A549 (cell line): ENCODE data around the gene SPTB. TPM values are rescaled to one million over a fixed set of nuclear protein-coding genes. Genes with fewer than 3 reads are reported as not detected.
A peak's percentile ranks its signal among the peaks of the same experiment; 100 is the strongest.

Source experiments
- ATAC-seq, 2 experiments: fragments of 200-7000 bp in 1 of 2; fragments of >200 bp in 1 of 2; cut with Nextera tagmentation in 1 of 2; cut with Tn5 transposase in 1 of 2; 3 replicates each; pipeline versions ENCODE4 v1.8.0 to v1.9.1; 2018 to 2020; ENCODE audit warnings: mild to moderate bottlenecking in 1 of 2, moderate library complexity in 1 of 2
- CTCF ChIA-PET: fragments of 300-600 bp; sonication (Branson Sonifier 250); formaldehyde crosslinking; extraction: SDS; loops from one replicate; lab custom pipeline; 2021; ENCODE audit warnings: antibody characterized with exemption, inconsistent platforms; lab: Yijun Ruan, JAX
- POLR2A ChIA-PET: fragments of 350-600 bp; formaldehyde crosslinking; extraction: SDS; loops from one replicate; lab custom pipeline; 2021; ENCODE audit warnings: antibody characterized with exemption, inconsistent platforms; lab: Yijun Ruan, JAX
- DNase-seq, 2 experiments: peaks; one replicate each; pipeline versions ENCODE4 v3.0.0 to v3.0.0-alpha.2; 2011 to 2016; ENCODE audit warnings: low read depth in 1 of 2, low spot score in 1 of 2
- FAIRE-seq: peaks from 2 replicates; lab custom pipeline; 2011; peaks lifted over from hg19 to GRCh38; lab: Jason Lieb, UNC
- H3K27ac ChIP-seq, 2 experiments: fragments of >200 bp; sonication (Bioruptor Twin); formaldehyde crosslinking; 3 replicates each; pipeline ENCODE4 v1.5.1; 2016 to 2017
- H3K4me1 ChIP-seq: fragments of >200 bp; sonication (Bioruptor Twin); formaldehyde crosslinking; 3 replicates; pipeline ENCODE4 v1.6.1; 2016
- H3K4me2 ChIP-seq: fragments of >200 bp; sonication (Bioruptor Twin); formaldehyde crosslinking; 3 replicates; pipeline ENCODE4 v1.6.1; 2016
- H3K4me3 ChIP-seq: fragments of >200 bp; sonication (Bioruptor Twin); formaldehyde crosslinking; 3 replicates; pipeline ENCODE4 v1.5.1; 2016
- H3K9me3 ChIP-seq: fragments of >200 bp; sonication (Bioruptor Twin); formaldehyde crosslinking; 3 replicates; pipeline ENCODE4 v1.6.1; 2016
- CHD2 ChIP-seq: fragments of 150-350 bp; IDR thresholded peaks from 2 replicates; pipeline ENCODE4 v1.6.1; 2014; ENCODE audit warnings: low read length; ENCODE audit not compliant: partially characterized antibody
- CTCF ChIP-seq: fragments of >200 bp; sonication (Bioruptor Twin); formaldehyde crosslinking; IDR thresholded peaks from 3 replicates; pipeline ENCODE4 v1.5.1; 2016
- EHF ChIP-seq: fragments of 250-450 bp; sonication (Bioruptor Pico); IDR thresholded peaks from 2 replicates; pipeline ENCODE4 v1.5.0; 2020; ENCODE audit warnings: mild to moderate bottlenecking
- ESRRA ChIP-seq: fragments of 150-350 bp; IDR thresholded peaks from 2 replicates; pipeline ENCODE4 v1.6.1; 2014; ENCODE audit warnings: mild to moderate bottlenecking, low read length, borderline replicate concordance
- GATA3 ChIP-seq: IDR thresholded peaks from 2 replicates; pipeline ENCODE4 v1.6.1; 2012; ENCODE audit warnings: borderline replicate concordance
- HDAC2 ChIP-seq: fragments of 200-600 bp; sonication (generic); IDR thresholded peaks from 2 replicates; pipeline ENCODE4 v1.6.1; 2016
- HMGXB4 ChIP-seq: fragments of 250-450 bp; sonication (Bioruptor Pico); IDR thresholded peaks from 2 replicates; pipeline ENCODE4 v1.5.0; 2021; ENCODE audit warnings: mild to moderate bottlenecking, moderate library complexity, borderline replicate concordance
- HOXB13 ChIP-seq: fragments of 250-450 bp; sonication (Bioruptor Pico); IDR thresholded peaks from 2 replicates; pipeline ENCODE4 v1.5.0; 2020; ENCODE audit warnings: low read depth, mild to moderate bottlenecking, moderate library complexity
- JUNB ChIP-seq: fragments of >200 bp; sonication (Bioruptor Twin); formaldehyde crosslinking; IDR thresholded peaks from 2 replicates; pipeline ENCODE4 v1.6.1; 2016
- KDM1A ChIP-seq: fragments of 200-600 bp; sonication (generic); IDR thresholded peaks from 2 replicates; pipeline ENCODE4 v1.6.1; 2016; ENCODE audit warnings: low read depth, mild to moderate bottlenecking
- MAFK ChIP-seq: fragments of 450-650 bp; IDR thresholded peaks from 2 replicates; pipeline ENCODE4 v1.6.1; 2014; ENCODE audit not compliant: partially characterized antibody
- NPAS2 ChIP-seq: fragments of 250-450 bp; sonication (Bioruptor Pico); IDR thresholded peaks from 2 replicates; pipeline ENCODE4 v1.8.0; 2022; ENCODE audit warnings: mild to moderate bottlenecking, moderate library complexity, borderline replicate concordance
- PHF8 ChIP-seq: fragments of 200-600 bp; sonication (generic); IDR thresholded peaks from 2 replicates; pipeline ENCODE4 v1.6.1; 2016; ENCODE audit warnings: low read depth, mild to moderate bottlenecking, antibody characterized with exemption, moderate library complexity, borderline replicate concordance
- POLR2A ChIP-seq: IDR thresholded peaks from 2 replicates; pipeline ENCODE4 v1.6.1; 2012; ENCODE audit warnings: mild to moderate bottlenecking, low read length
- RAD21 ChIP-seq, 2 experiments: fragments of >200 bp in 1 of 2; sonication (Bioruptor Twin) in 1 of 2; formaldehyde crosslinking in 1 of 2; IDR thresholded peaks in 1 of 2; conservative IDR thresholded peaks in 1 of 2; 2 replicates in 1 of 2; 3 replicates in 1 of 2; pipeline ENCODE4 v1.6.1; 2012 to 2018; ENCODE audit warnings: inconsistent platforms in 1 of 2
- RARB ChIP-seq: fragments of 250-450 bp; sonication (Bioruptor Pico); IDR thresholded peaks from 2 replicates; pipeline ENCODE4 v1.8.0; 2021; ENCODE audit warnings: mild to moderate bottlenecking, moderate library complexity
- RNF2 ChIP-seq: fragments of 200-600 bp; sonication (generic); IDR thresholded peaks from 2 replicates; pipeline ENCODE4 v1.6.1; 2016; ENCODE audit warnings: low read depth, mild to moderate bottlenecking, antibody characterized with exemption, moderate library complexity, borderline replicate concordance
- TP53 ChIP-seq: fragments of 250-450 bp; sonication (Bioruptor Pico); IDR thresholded peaks from 2 replicates; pipeline ENCODE4 v1.5.0; 2021; ENCODE audit warnings: mild to moderate bottlenecking, moderate library complexity
- USF2 ChIP-seq: fragments of 450-650 bp; IDR thresholded peaks from 2 replicates; pipeline ENCODE4 v1.6.1; 2014; ENCODE audit warnings: antibody characterized with exemption
- WGBS: methylation state at CpG from one replicate; pipeline ENCODE4 v1.1.6; 2017; ENCODE audit errors: missing lambda C conversion rate; 5-methylcytosine and 5-hydroxymethylcytosine counted together
- polyA minus RNA-seq: library from RNA; depleted of rRNA, polyadenylated mRNA; stranded (reverse); fragments of >200 nt; gene quantifications from 2 replicates; pipeline ENCODE4 v1.2.3, GENCODE V29; 2011; rRNA and poly(A)+ RNA removed
- polyA plus RNA-seq, 4 experiments: library from polyadenylated mRNA; depleted of rRNA in 3 of 4; stranded (reverse); fragments of >200 nt; fragmentation: RNase III in 1 of 4; extraction: RNeasy Plus Mini Kit Qiagen cat#74134 plus additional on column Dnase treatment in 1 of 4; gene quantifications; 2 replicates in 3 of 4; 3 replicates in 1 of 4; pipeline ENCODE4 v1.2.3, GENCODE V29; 2011 to 2017

SPTB gene
- 0.24 and 0.27 TPM in 2 replicates for polyA plus RNA-seq (2011; rRNA removed)
- 0.26 and 0.33 TPM in 2 replicates for polyA plus RNA-seq (2012; cell fraction: cytosol; rRNA removed)
- 0.70 and 0.91 TPM in 2 replicates for polyA plus RNA-seq (2012; cell fraction: nucleus; rRNA removed)
- polyA plus RNA-seq (2017; fragmentation: RNase III; extraction: RNeasy Plus Mini Kit Qiagen cat#74134 plus additional on column Dnase treatment) = 1.4 to 2.1 TPM (median 1.9 TPM) in 3 replicates
- 0.17 and 1.2 TPM in 2 replicates for polyA minus RNA-seq

GRCh38 chr14:64879635-64880220 is at the start of gene SPTB:
Gene SPTB, minus strand, starts transcription at chr14:64879907. Its CDS starts 56,813 bp downstream, at chr14:64823094.
- FAIRE-seq (no peak), ATAC-seq (peak; percentile 71 to 72), DNase-seq (peak in 1 of 2 experiments; percentile 30)
- CTCF ChIA-PET = interaction anchor here (0.7 to 7.9 kb wide), 13 partner anchors 10 to 115 kb away, joined by 3 to 86 read pairs (median 4); no protein-coding TSS in a partner anchor
- H3K4me2 ChIP-seq = peak within 1 kb of the TSS; percentile 97
- POLR2A ChIA-PET = interaction anchor here (0.7 to 0.9 kb wide), 2 partner anchors 339 to 354 kb away, joined by 3 read pairs; partner anchors contain the start of gene HSPA2
- no peaks in the 10 kb centered on the region for H3K9me3 ChIP-seq
- WGBS = no CpG with 5 or more reads among the region's 61 CpGs
- no peak for TF ChIP-seq TP53 (CRISPR knock-in tag)
- TF ChIP-seq CTCF = peak; percentile 14; the same call in 1 of the 3 replicates
- TF ChIP-seq, all 56 proteins: peak for 1
- H3K4me3 ChIP-seq = peak within 1 kb of the TSS; percentile 85
- peak within 1 kb of the TSS; percentile 65 to 82 for H3K27ac ChIP-seq
- no peaks in the 10 kb centered on the region for H3K4me1 ChIP-seq

- TF ChIP-seq ESRRA = no peak
- TF ChIP-seq GATA3 = no peak
- TF ChIP-seq HDAC2 = no peak
- no peak for TF ChIP-seq NPAS2 (CRISPR knock-in tag)
- no peak for TF ChIP-seq JUNB
- no peak for TF ChIP-seq MAFK
- no peak for TF ChIP-seq CTCF
- TF ChIP-seq HOXB13 (CRISPR knock-in tag) = no peak
- TF ChIP-seq RAD21 (conservative IDR thresholded peaks at IDR 0.05 in 1 of 2, IDR thresholded peaks at IDR 0.05 in 1 of 2) = no peak
- no peak for TF ChIP-seq RNF2
- TF ChIP-seq PHF8 = no peak
- no peak for TF ChIP-seq POLR2A
- TF ChIP-seq USF2 = no peak
- TF ChIP-seq KDM1A = no peak
- TF ChIP-seq CHD2 = no peak
- TF ChIP-seq RARB (CRISPR knock-in tag) = no peak
- TF ChIP-seq EHF (CRISPR knock-in tag) = no peak
- no peak for TF ChIP-seq HMGXB4
- Histone ChIP-seq H3K9me3 (no peaks in the 10 kb centered on the region), H3K27ac (no peak overlapping the region), H3K4me3 (no peak overlapping the region), H3K4me2 (no peak overlapping the region), H3K4me1 (no peaks in the 10 kb centered on the region; the same call in 2 of the 3 replicates)
- FAIRE-seq (no peak), ATAC-seq (no peak), DNase-seq (no peak)
- ChIA-PET POLR2A (no interaction called here), CTCF (no interaction called here)
- 100% methylated on average over 3 of the region's 3 CpGs for WGBS
Observed at GRCh38 chr14:64929014-64929359, 49.3 kb upstream of the SPTB start.
